Measurements from ENCODE around the gene ACTA2.

The ACTA2 gene

DNA sequence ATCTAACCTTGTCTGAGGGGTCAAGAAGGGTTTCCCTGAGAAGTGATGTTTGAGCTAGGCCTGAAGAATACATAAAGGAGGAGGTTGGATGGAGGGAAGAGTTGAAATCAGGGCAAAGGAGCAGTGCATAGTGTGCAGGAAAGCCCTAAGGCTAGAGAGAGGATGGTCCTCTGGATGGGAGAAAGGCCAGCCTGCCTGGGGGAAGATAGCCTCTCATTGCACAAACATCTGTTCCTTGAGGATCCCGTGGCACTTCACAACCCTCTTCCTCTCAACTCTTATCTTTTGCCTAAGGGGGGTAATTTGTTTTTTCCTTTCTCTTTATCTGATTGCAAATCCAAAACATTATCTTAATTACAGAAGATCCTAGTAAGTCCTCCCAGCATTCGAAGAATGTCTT, 36.8 kb downstream of the ACTA2 start:
- H3K4me3 ChIP-seq (ENCODE audit: low read depth in 1 of 2, low read length in 2 of 2): no peak overlapping the region
- H3K36me3 ChIP-seq (ENCODE audit: control insufficient read depth in 1 of 2, insufficient read depth in 2 of 2, low read length in 2 of 2): peaks cover 3 to 31% of the 10 kb centered on the region in 2 donors
- no peaks in the 10 kb centered on the region for H3K27me3 ChIP-seq (ENCODE audit: control insufficient read depth in 1 of 2, insufficient read depth in 2 of 2, low read length in 2 of 2)
- no peak overlapping the region for H3K9ac ChIP-seq (ENCODE audit: low read depth in 1 of 2, low read length in 2 of 2)
- H3K9me3 ChIP-seq (ENCODE audit: control insufficient read depth in 1 of 2, low read length in 2 of 2): no peaks in the 10 kb centered on the region
- no peak overlapping the region for H3K27ac ChIP-seq (ENCODE audit: low read depth, low read length)
- peaks cover 0 to 6% of the 10 kb centered on the region in 2 donors for H3K4me1 ChIP-seq (ENCODE audit: control insufficient read depth in 1 of 2, insufficient read depth in 2 of 2, low read length in 2 of 2)

- Histone ChIP-seq H3K9me3 (ENCODE audit: control insufficient read depth in 1 of 2, low read length in 2 of 2) (no peaks in the 10 kb centered on the region), H3K27me3 (ENCODE audit: control insufficient read depth in 1 of 2, insufficient read depth in 2 of 2, low read length in 2 of 2) (no peaks in the 10 kb centered on the region), H3K9ac (ENCODE audit: low read depth in 1 of 2, low read length in 2 of 2) (no peak overlapping the region), H3K36me3 (ENCODE audit: control insufficient read depth in 1 of 2, insufficient read depth in 2 of 2, low read length in 2 of 2) (peaks cover 3 to 35% of the 10 kb centered on the region in 2 donors), H3K4me3 (ENCODE audit: low read depth in 1 of 2, low read length in 2 of 2) (no peak overlapping the region), H3K4me1 (ENCODE audit: control insufficient read depth in 1 of 2, insufficient read depth in 2 of 2, low read length in 2 of 2) (peaks cover 0 to 6% of the 10 kb centered on the region in 2 donors), H3K27ac (ENCODE audit: low read depth, low read length) (no peak overlapping the region)
Measured at GRCh38 chr10:88913788-88914187, 38.8 kb downstream of the ACTA2 start.

- Histone ChIP-seq H3K36me3 (ENCODE audit: control insufficient read depth in 1 of 2, insufficient read depth in 2 of 2, low read length in 2 of 2) (peaks cover 3 to 41% of the 10 kb centered on the region in 2 donors), H3K27me3 (ENCODE audit: control insufficient read depth in 1 of 2, insufficient read depth in 2 of 2, low read length in 2 of 2) (no peaks in the 10 kb centered on the region), H3K4me1 (ENCODE audit: control insufficient read depth in 1 of 2, insufficient read depth in 2 of 2, low read length in 2 of 2) (peaks cover 0 to 4% of the 10 kb centered on the region in 2 donors), H3K4me3 (ENCODE audit: low read depth in 1 of 2, low read length in 2 of 2) (no peak overlapping the region), H3K9me3 (ENCODE audit: control insufficient read depth in 1 of 2, low read length in 2 of 2) (no peaks in the 10 kb centered on the region), H3K27ac (ENCODE audit: low read depth, low read length) (no peak overlapping the region), H3K9ac (ENCODE audit: low read depth in 1 of 2, low read length in 2 of 2) (no peak overlapping the region)
Measured at GRCh38 chr10:88913127-88913526, 39.4 kb downstream of the ACTA2 start.

- Histone ChIP-seq H3K36me3 (ENCODE audit: control insufficient read depth in 1 of 2, insufficient read depth in 2 of 2, low read length in 2 of 2) (peaks cover 3 to 41% of the 10 kb centered on the region in 2 donors), H3K9me3 (ENCODE audit: control insufficient read depth in 1 of 2, low read length in 2 of 2) (no peaks in the 10 kb centered on the region), H3K27ac (ENCODE audit: low read depth, low read length) (no peak overlapping the region), H3K4me3 (ENCODE audit: low read depth in 1 of 2, low read length in 2 of 2) (no peak overlapping the region), H3K4me1 (ENCODE audit: control insufficient read depth in 1 of 2, insufficient read depth in 2 of 2, low read length in 2 of 2) (no peaks in the 10 kb centered on the region), H3K27me3 (ENCODE audit: control insufficient read depth in 1 of 2, insufficient read depth in 2 of 2, low read length in 2 of 2) (no peaks in the 10 kb centered on the region), H3K9ac (ENCODE audit: low read depth in 1 of 2, low read length in 2 of 2) (no peak overlapping the region)
Measured at GRCh38 chr10:88911851-88912250, 40.7 kb downstream of the ACTA2 start.

- Histone ChIP-seq H3K4me3 (ENCODE audit: low read depth in 1 of 2, low read length in 2 of 2) (no peak overlapping the region), H3K9ac (ENCODE audit: low read depth in 1 of 2, low read length in 2 of 2) (no peak overlapping the region), H3K27ac (ENCODE audit: low read depth, low read length) (no peak overlapping the region), H3K4me1 (ENCODE audit: control insufficient read depth in 1 of 2, insufficient read depth in 2 of 2, low read length in 2 of 2) (no peaks in the 10 kb centered on the region), H3K36me3 (ENCODE audit: control insufficient read depth in 1 of 2, insufficient read depth in 2 of 2, low read length in 2 of 2) (peaks cover 3 to 46% of the 10 kb centered on the region in 2 donors), H3K9me3 (ENCODE audit: control insufficient read depth in 1 of 2, low read length in 2 of 2) (no peaks in the 10 kb centered on the region), H3K27me3 (ENCODE audit: control insufficient read depth in 1 of 2, insufficient read depth in 2 of 2, low read length in 2 of 2) (no peaks in the 10 kb centered on the region)
Measured at GRCh38 chr10:88911116-88911515, 41.5 kb downstream of the ACTA2 start.

DNA sequence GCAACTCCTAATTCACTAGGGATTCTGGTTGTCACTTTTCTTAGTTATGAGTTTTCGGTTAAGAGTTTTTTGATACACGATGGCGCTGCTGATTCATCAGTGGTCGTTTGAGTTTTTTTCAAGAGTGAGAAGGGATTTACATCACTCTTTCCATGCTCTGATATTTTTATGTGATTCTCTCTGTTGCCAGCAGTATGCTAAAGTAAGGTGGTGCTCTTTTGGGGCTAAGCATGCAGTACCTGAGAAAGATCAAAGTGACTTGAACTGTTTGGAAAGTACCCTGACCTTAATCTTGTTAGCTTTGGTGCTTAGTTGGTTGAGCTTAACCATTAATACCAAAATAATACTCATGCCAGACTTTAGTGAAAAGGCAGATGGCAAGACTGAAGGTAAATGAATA, 44.4 kb downstream of the ACTA2 start:
- Histone ChIP-seq H3K36me3 (ENCODE audit: control insufficient read depth in 1 of 2, insufficient read depth in 2 of 2, low read length in 2 of 2) (peaks cover 0 to 47% of the 10 kb centered on the region in 2 donors), H3K4me1 (ENCODE audit: control insufficient read depth in 1 of 2, insufficient read depth in 2 of 2, low read length in 2 of 2) (peaks cover 7 to 10% of the 10 kb centered on the region in 2 donors), H3K9me3 (ENCODE audit: control insufficient read depth in 1 of 2, low read length in 2 of 2) (no peaks in the 10 kb centered on the region), H3K9ac (ENCODE audit: low read depth in 1 of 2, low read length in 2 of 2) (no peak overlapping the region), H3K27me3 (ENCODE audit: control insufficient read depth in 1 of 2, insufficient read depth in 2 of 2, low read length in 2 of 2) (no peaks in the 10 kb centered on the region), H3K27ac (ENCODE audit: low read depth, low read length) (no peak overlapping the region), H3K4me3 (ENCODE audit: low read depth in 1 of 2, low read length in 2 of 2) (no peak overlapping the region)

DNA sequence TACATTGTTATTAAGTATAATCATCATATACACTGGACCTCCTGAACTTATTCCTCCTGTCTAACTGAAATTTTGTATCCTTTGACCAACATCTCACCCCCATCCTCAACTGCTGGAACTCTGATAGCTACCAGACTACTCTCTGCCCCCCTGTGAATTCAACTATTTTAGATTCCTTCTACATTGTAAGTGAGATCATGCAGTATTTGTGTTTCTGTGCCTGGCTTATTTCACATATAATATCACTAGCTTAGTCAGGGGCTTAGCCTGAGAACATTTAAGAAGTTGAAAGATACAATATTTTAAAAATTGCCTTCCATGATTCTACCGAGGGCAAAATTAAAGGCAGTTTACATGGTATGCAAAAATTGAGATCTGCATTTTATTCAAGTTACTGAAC, 45.7 kb downstream of the ACTA2 start:
- peaks cover 0 to 48% of the 10 kb centered on the region in 2 donors for H3K36me3 ChIP-seq (ENCODE audit: control insufficient read depth in 1 of 2, insufficient read depth in 2 of 2, low read length in 2 of 2)
- H3K9me3 ChIP-seq (ENCODE audit: control insufficient read depth in 1 of 2, low read length in 2 of 2): no peaks in the 10 kb centered on the region
- no peak overlapping the region for H3K4me3 ChIP-seq (ENCODE audit: low read depth in 1 of 2, low read length in 2 of 2)
- peaks cover 12 to 19% of the 10 kb centered on the region in 2 donors for H3K4me1 ChIP-seq (ENCODE audit: control insufficient read depth in 1 of 2, insufficient read depth in 2 of 2, low read length in 2 of 2)
- no peak overlapping the region for H3K27ac ChIP-seq (ENCODE audit: low read depth, low read length)
- no peak overlapping the region for H3K9ac ChIP-seq (ENCODE audit: low read depth in 1 of 2, low read length in 2 of 2)
- H3K27me3 ChIP-seq (ENCODE audit: control insufficient read depth in 1 of 2, insufficient read depth in 2 of 2, low read length in 2 of 2): no peaks in the 10 kb centered on the region

DNA sequence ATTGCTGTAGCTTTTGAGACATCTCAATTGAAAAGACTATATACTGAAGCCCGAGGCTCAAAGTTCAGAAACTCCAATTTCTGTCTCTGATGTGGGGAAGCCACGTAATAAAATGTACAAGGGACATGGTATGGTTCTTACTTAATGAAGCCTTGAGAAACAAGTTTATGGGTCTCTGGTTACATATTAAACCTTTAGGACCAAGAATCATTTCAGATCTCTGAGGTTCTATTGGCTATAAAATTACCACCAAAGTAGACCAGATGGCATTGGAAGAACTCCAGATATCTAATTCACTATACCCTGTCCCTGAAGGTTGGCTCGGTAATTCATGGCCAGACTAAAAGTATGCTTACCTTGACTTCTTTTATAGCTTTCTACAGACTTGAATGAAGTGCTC, 48.9 kb downstream of the ACTA2 start:
- Histone ChIP-seq H3K27ac (ENCODE audit: low read depth, low read length) (peak overlapping the region; percentile 10), H3K4me1 (ENCODE audit: control insufficient read depth in 1 of 2, insufficient read depth in 2 of 2, low read length in 2 of 2) (peaks cover 32 to 37% of the 10 kb centered on the region in 2 donors), H3K9me3 (ENCODE audit: control insufficient read depth in 1 of 2, low read length in 2 of 2) (no peaks in the 10 kb centered on the region), H3K27me3 (ENCODE audit: control insufficient read depth in 1 of 2, insufficient read depth in 2 of 2, low read length in 2 of 2) (no peaks in the 10 kb centered on the region), H3K9ac (ENCODE audit: low read depth in 1 of 2, low read length in 2 of 2) (no peak overlapping the region), H3K4me3 (ENCODE audit: low read depth in 1 of 2, low read length in 2 of 2) (no peak overlapping the region), H3K36me3 (ENCODE audit: control insufficient read depth in 1 of 2, insufficient read depth in 2 of 2, low read length in 2 of 2) (peaks cover 0 to 37% of the 10 kb centered on the region in 2 donors)

DNA sequence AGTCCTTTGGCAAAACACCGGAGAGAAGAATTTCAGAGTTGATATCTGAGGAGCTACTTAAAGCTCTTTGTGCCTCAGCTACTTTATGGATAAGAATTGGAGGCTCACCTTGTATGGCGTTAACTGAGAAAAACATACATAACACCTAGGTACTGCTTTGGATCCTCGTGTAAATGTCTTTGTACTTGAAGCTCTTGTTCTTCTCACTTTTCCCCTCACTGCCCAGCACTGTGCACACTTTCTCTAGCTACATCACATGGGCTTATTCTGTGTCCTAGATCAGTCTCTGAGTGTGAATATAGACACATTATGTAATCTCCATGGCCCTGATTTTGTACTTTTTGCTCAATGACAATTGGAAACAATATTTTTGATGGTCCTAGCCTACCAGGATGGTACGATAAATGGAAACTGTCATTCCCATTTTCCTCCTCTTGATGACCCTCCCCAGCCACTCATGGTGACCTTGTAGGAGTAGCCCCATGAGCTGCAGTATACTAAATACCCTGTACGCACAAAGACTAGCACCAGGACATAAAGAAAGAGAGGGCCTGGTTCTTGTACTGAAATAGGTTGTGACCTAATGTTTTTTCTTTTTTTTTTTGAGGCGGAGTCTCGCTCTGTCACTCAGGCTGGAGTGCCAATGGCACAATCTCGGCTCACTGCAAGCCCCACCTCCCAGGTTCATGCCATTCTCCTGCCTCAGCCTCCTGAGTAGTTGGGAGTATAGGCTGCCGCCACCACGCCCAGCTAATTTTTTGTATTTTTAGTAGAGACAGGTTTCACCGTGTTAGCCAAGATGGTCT, 50.4 kb downstream of the ACTA2 start:
- Histone ChIP-seq H3K27ac (ENCODE audit: low read depth, low read length) (no peak overlapping the region), H3K9ac (ENCODE audit: low read depth in 1 of 2, low read length in 2 of 2) (no peak overlapping the region), H3K36me3 (ENCODE audit: control insufficient read depth in 1 of 2, insufficient read depth in 2 of 2, low read length in 2 of 2) (peaks cover 0 to 25% of the 10 kb centered on the region in 2 donors), H3K4me1 (ENCODE audit: control insufficient read depth in 1 of 2, insufficient read depth in 2 of 2, low read length in 2 of 2) (peaks cover 47 to 51% of the 10 kb centered on the region in 2 donors), H3K27me3 (ENCODE audit: control insufficient read depth in 1 of 2, insufficient read depth in 2 of 2, low read length in 2 of 2) (no peaks in the 10 kb centered on the region), H3K4me3 (ENCODE audit: low read depth in 1 of 2, low read length in 2 of 2) (no peak overlapping the region), H3K9me3 (ENCODE audit: control insufficient read depth in 1 of 2, low read length in 2 of 2) (no peaks in the 10 kb centered on the region)

DNA sequence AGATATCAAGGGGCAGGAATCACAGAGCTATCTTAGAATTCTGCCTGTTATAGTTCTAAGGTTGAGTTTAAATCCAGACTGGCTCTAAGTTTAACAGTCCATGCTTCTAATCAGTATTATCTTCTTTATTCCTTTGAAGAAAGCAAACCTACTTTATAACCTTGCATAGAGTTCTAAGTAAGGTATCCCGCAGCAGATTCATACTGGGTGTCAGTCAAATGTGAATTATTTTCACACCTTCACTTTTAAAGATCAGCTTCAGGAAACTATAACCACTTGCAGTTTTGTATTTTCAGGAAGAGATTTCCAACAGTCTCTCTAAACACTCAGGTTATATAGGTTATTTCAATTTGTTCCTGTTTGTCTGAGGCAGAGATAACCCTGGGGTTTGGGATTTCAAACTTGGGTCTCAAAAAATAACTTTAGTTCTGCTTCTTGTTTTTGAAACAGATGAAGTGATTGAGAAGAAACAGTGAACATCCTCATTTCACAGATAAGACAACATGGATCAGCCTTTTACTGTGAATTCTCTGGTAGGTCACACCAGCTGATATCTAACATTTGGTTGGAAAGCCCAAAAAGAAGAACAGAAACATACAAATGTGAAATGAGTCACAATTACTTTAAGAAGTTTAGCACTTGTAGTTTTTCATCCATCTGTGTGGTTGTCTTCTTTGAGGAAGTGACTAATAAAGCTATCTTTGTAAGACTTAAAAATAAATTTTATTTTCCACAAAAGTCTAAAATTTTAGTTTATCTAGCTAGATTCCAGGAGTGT, 51.2 kb downstream of the ACTA2 start:
- Histone ChIP-seq H3K27ac (ENCODE audit: low read depth, low read length) (no peak overlapping the region), H3K9me3 (ENCODE audit: control insufficient read depth in 1 of 2, low read length in 2 of 2) (no peaks in the 10 kb centered on the region), H3K4me1 (ENCODE audit: control insufficient read depth in 1 of 2, insufficient read depth in 2 of 2, low read length in 2 of 2) (peaks cover 55 to 59% of the 10 kb centered on the region in 2 donors), H3K9ac (ENCODE audit: low read depth in 1 of 2, low read length in 2 of 2) (no peak overlapping the region), H3K27me3 (ENCODE audit: control insufficient read depth in 1 of 2, insufficient read depth in 2 of 2, low read length in 2 of 2) (no peaks in the 10 kb centered on the region), H3K36me3 (ENCODE audit: control insufficient read depth in 1 of 2, insufficient read depth in 2 of 2, low read length in 2 of 2) (peaks cover 0 to 18% of the 10 kb centered on the region in 2 donors), H3K4me3 (ENCODE audit: low read depth in 1 of 2, low read length in 2 of 2) (no peak overlapping the region)

Measured in duodenal mucosa (tissue), 2 donors.